Neural progenitor cell (in vitro differentiated cells): ENCODE measurements around the gene GOLT1A.

Experiments used
- CTCF ChIP-seq: fragments of 200-600 bp; sonication (generic); IDR thresholded peaks from 2 replicates; pipeline ENCODE4 v1.5.1; 2017; ENCODE audit warnings: antibody characterized with exemption, mild to moderate bottlenecking
- EZH2 ChIP-seq: fragments of 200-600 bp; sonication (generic); IDR thresholded peaks from 2 replicates; pipeline ENCODE4 v1.6.1; 2017; ENCODE audit warnings: antibody characterized with exemption, mild to moderate bottlenecking, moderate library complexity

- TF ChIP-seq CTCF (no peak), EZH2 (no peak)
These were observed 29.1 kb upstream of the GOLT1A start for GRCh38 chr1:204242920-204243319.
